Stimulated activated CD8-positive, alpha-beta memory T cell treated with anti-CD3 and anti-CD28 coated beads, Interleukin-12 subunit alpha, Interleukin-12 subunit beta, amount 100 ng/mL, for 24 hours (primary cell): ENCODE data around the gene MED13.
"Not testable (repeated sequence)": the region's sequence is repeated elsewhere in the genome, so short reads cannot be mapped to it uniquely, and the experiment has no call there.

Source experiments
- DNase-seq: peaks from one replicate; pipeline ENCODE4 v3.0.0-alpha.2; 2020; ENCODE audit errors: extremely low read depth

MED13 gene

GRCh38 chr17:61996916-61997605, 68.0 kb downstream of the MED13 start:
- DNase-seq = no peak

GRCh38 chr17:61989509-61989908, 75.6 kb downstream of the MED13 start:
- no peak for DNase-seq

- DNase-seq = no peak
Measured at GRCh38 chr17:61986898-61987297, 78.2 kb downstream of the MED13 start.

GRCh38 chr17:61984821-61985220, 80.3 kb downstream of the MED13 start:
- DNase-seq = no peak

- DNase-seq = no peak
Measured at GRCh38 chr17:61981323-61981722, 83.8 kb downstream of the MED13 start.

- DNase-seq = no peak
Measured at GRCh38 chr17:61980535-61980934, 84.5 kb downstream of the MED13 start.

GRCh38 chr17:61974115-61974514, 91.0 kb downstream of the MED13 start:
- DNase-seq = no peak

- DNase-seq = no peak
Measured at GRCh38 chr17:61972311-61972710, 92.8 kb downstream of the MED13 start.

- DNase-seq = no peak
Measured at GRCh38 chr17:61970030-61970429, 95.0 kb downstream of the MED13 start.

GRCh38 chr17:61968757-61969156, 96.3 kb downstream of the MED13 start:
- DNase-seq = no peak

GRCh38 chr17:61967729-61968128, 97.3 kb downstream of the MED13 start:
- DNase-seq = no peak

- DNase-seq = no peak
Measured at GRCh38 chr17:61966191-61966590, 98.9 kb downstream of the MED13 start.

- DNase-seq = no peak
Measured at GRCh38 chr17:61955619-61956018, 109.5 kb downstream of the MED13 start.

GRCh38 chr17:61947367-61948078, 117.6 kb downstream of the MED13 start:
- no peak for DNase-seq

- DNase-seq = no peak
Measured at GRCh38 chr17:61946359-61946758, 118.7 kb downstream of the MED13 start.

GRCh38 chr17:61943117-61943516, 122.0 kb downstream of the MED13 start:
- DNase-seq = no peak

- no peak for DNase-seq
Measured at GRCh38 chr17:61942085-61942484, 123.0 kb downstream of the MED13 start.

GRCh38 chr17:61928101-61928436, 137.0 kb downstream of the MED13 start:
- DNase-seq = no peak

GRCh38 chr17:61927208-61928100, 137.6 kb downstream of the MED13 start, which contains the start of gene INTS2:
Gene INTS2 (minus strand): TSS chr17:61927982. CDS start chr17:61926644, 1,338 bp downstream.
- DNase-seq = peak; percentile 87

GRCh38 chr17:61926826-61927207, 138.3 kb downstream of the MED13 start:
- no peak for DNase-seq

GRCh38 chr17:61915162-61915561, 149.9 kb downstream of the MED13 start:
- not testable (repeated sequence) for DNase-seq

- DNase-seq = no peak
Measured at GRCh38 chr17:61908292-61909037, 156.6 kb downstream of the MED13 start.
